ENCODE data around the gene PRXL2C. TPM values are rescaled to one million over a fixed set of nuclear protein-coding genes. Genes with fewer than 3 reads are reported as not detected.

PRXL2C gene
- total and polyA plus RNA-seq, 9 of the 15 experiments (the other 6 are each of a cell fraction or from before 2014, with no cell fraction given): 3.6 to 15.3 (median 10.6) TPM

GRCh38 chr9:96668868-96669534 lies 13.9 kb upstream of the PRXL2C start:
- DNase-seq (ENCODE audit: extremely low read depth in 1 of 4, low spot score in 3 of 4) (no peak), ATAC-seq (no peak), FAIRE-seq (no peak)
- Histone ChIP-seq H3K9ac (ENCODE audit: insufficient read depth in 1 of 2, low read depth in 2 of 2, low read length in 2 of 2) (no peak overlapping the region), H3K4me2 (ENCODE audit: insufficient read depth, low read length) (no peak overlapping the region), H3K79me2 (ENCODE audit: control insufficient read depth, insufficient read depth, low read length) (no peaks in the 10 kb centered on the region), H3K27ac (ENCODE audit: extremely low read depth, low read depth, low read length) (no peak overlapping the region), H2AFZ (ENCODE audit: low read depth, low read length) (no peak overlapping the region), H3K36me3 (ENCODE audit: control insufficient read depth, insufficient read depth, low read length) (no peaks in the 10 kb centered on the region), H4K20me1 (replicated peaks; ENCODE audit: control insufficient read depth, insufficient read depth, low read length) (no peaks in the 10 kb centered on the region), H3K27me3 (ENCODE audit: control insufficient read depth in 2 of 2, insufficient read depth in 2 of 2, low read length in 2 of 2) (no peaks in the 10 kb centered on the region), H3K9me1 (ENCODE audit: control insufficient read depth, insufficient read depth, low read length) (no peaks in the 10 kb centered on the region), H3K4me1 (replicated peaks in 1 of 2; ENCODE audit: control insufficient read depth in 2 of 2, insufficient read depth in 2 of 2, low read length in 2 of 2) (no peaks in the 10 kb centered on the region), H3K9me3 (replicated peaks; ENCODE audit: control insufficient read depth, insufficient read depth, low read depth, low read length) (0 out of 2 replicates have a peak, but pooled peaks cover 2% of the 10 kb centered on the region), H3K4me3 (no peak overlapping the region)
- 49% methylated on average over 16 of the region's 20 CpGs for WGBS (ENCODE audit: insufficient coverage, low coverage, missing lambda C conversion rate)
- BruUV-seq (replicated peaks): no TSS peak
- no peak for TF ChIP-seq ESRRB (CRISPR knock-in tag; IDR thresholded peaks at IDR 0.05; ENCODE audit: borderline replicate concordance)
- TF ChIP-seq COPS2 (conservative IDR thresholded peaks at IDR 0.05): no peak
- no peak for TF ChIP-seq RNF2 (IDR thresholded peaks at IDR 0.05)
- TF ChIP-seq TFAP4 (CRISPR knock-in tag; IDR thresholded peaks at IDR 0.05; ENCODE audit: borderline replicate concordance): no peak
- TF ChIP-seq SAFB2 (IDR thresholded peaks at IDR 0.05; ENCODE audit: borderline replicate concordance, low read depth, low read length, severe bottlenecking): no peak
- TF ChIP-seq BRF2 (IDR thresholded peaks at IDR 0.05; ENCODE audit: borderline replicate concordance, insufficient read depth, insufficient read length): no peak
- TF ChIP-seq SMC3 (conservative IDR thresholded peaks at IDR 0.05; ENCODE audit: insufficient read depth, low read depth, low read length): no peak
- TF ChIP-seq STAT5A (IDR thresholded peaks at IDR 0.05; ENCODE audit: borderline replicate concordance, low read length): no peak
- no peak for TF ChIP-seq HMG20A (CRISPR knock-in tag; conservative IDR thresholded peaks at IDR 0.05)
- no peak for TF ChIP-seq E2F8 (IDR thresholded peaks at IDR 0.05; ENCODE audit: low read depth, partially characterized antibody)
- TF ChIP-seq GTF2B (IDR thresholded peaks at IDR 0.05; ENCODE audit: extremely low read depth, insufficient read length): no peak
- no peak for TF ChIP-seq NCOA2 (IDR thresholded peaks at IDR 0.05; ENCODE audit: partially characterized antibody in 2 of 2)
- no peak for TF ChIP-seq SRSF7 (optimal IDR thresholded peaks at IDR 0.05; ENCODE audit: low read depth, low read length)
- TF ChIP-seq PYGO2 (tag; IDR thresholded peaks at IDR 0.05): no peak
- TF ChIP-seq L3MBTL2 (IDR thresholded peaks at IDR 0.05): no peak
- in situ Hi-C loops (cut with MboI) (loop anchor here (10.0 to 25.0 kb wide), 2 partner anchors 232 to 334 kb away; no protein-coding TSS in a partner anchor), intact Hi-C loops (cut with micrococcal nuclease) (loop anchor here (5.0 to 10.0 kb wide), 2 partner anchors 352 to 434 kb away; no protein-coding TSS in a partner anchor)
- POLR2A ChIA-PET: interaction anchor here (0.5 kb wide), 1 partner anchor 40 kb away, joined by 3 read pairs; no protein-coding TSS in a partner anchor
- CTCF ChIA-PET (ENCODE audit: low intra/inter-chr PET ratio): no interaction called here
